ENCODE results near the gene ATXN2. TPM values are rescaled to one million over a fixed set of nuclear protein-coding genes. Genes with fewer than 3 reads are reported as not detected.

ATXN2 gene
- total RNA-seq, 1 donor from 2014 or later, result 34.2 TPM

GRCh38 chr12:111636209-111636945 is 37.3 kb upstream of the ATXN2 start:
- H3K9ac ChIP-seq, result no peak overlapping the region
- peak overlapping the region; percentile 96 for H2AFZ ChIP-seq (replicated peaks)
- peak overlapping the region; percentile 59 for H3K4me2 ChIP-seq
- H3K9me3 ChIP-seq (ENCODE audit: low read depth), result no peaks in the 10 kb centered on the region
- Mint-ChIP-seq H3K36me3 (no peaks in the 10 kb centered on the region), H3K9me3 (no peaks in the 10 kb centered on the region), H3K4me1 (peaks cover 37% of the 10 kb centered on the region), H3K4me3 (peak overlapping the region; percentile 75), H3K27me3 (ENCODE audit: insufficient read depth, low read depth) (no peaks in the 10 kb centered on the region), H3K27ac (peak overlapping the region; percentile 99)
- H3K79me2 ChIP-seq (ENCODE audit: low read depth), result no peaks in the 10 kb centered on the region
- DNase-seq (ENCODE audit: low spot score), result peak; percentile 84
- H3K36me3 ChIP-seq, result no peaks in the 10 kb centered on the region
- no peak overlapping the region for H3K4me3 ChIP-seq
- H3F3A ChIP-seq (ENCODE audit: low read depth), result peaks cover 45% of the 10 kb centered on the region
- TF ChIP-seq EZH2 (IDR thresholded peaks at IDR 0.05) (no peak), CTCF (IDR thresholded peaks at IDR 0.05) (no peak), EZH2phosphoT487 (IDR thresholded peaks at IDR 0.05) (no peak)
- H4K20me1 ChIP-seq (ENCODE audit: low read depth), result no peaks in the 10 kb centered on the region
- no peaks in the 10 kb centered on the region for H3K27me3 ChIP-seq
- H3K27ac ChIP-seq, result peak overlapping the region; percentile 93
- H3K4me1 ChIP-seq, result peaks cover 32% of the 10 kb centered on the region

- H3K27me3 Mint-ChIP-seq (ENCODE audit: insufficient read depth, low read depth), result no peaks in the 10 kb centered on the region
- H3F3A ChIP-seq (ENCODE audit: low read depth), result peaks cover 45% of the 10 kb centered on the region
- peak overlapping the region; percentile 59 for H3K4me2 ChIP-seq
- H3K9ac ChIP-seq, result no peak overlapping the region
- peak overlapping the region; percentile 93 for H3K27ac ChIP-seq
- peak overlapping the region; percentile 75 for H3K4me3 Mint-ChIP-seq
- H3K27ac Mint-ChIP-seq, result peak overlapping the region; percentile 99
- peaks cover 37% of the 10 kb centered on the region for H3K4me1 Mint-ChIP-seq
- no peaks in the 10 kb centered on the region for H3K27me3 ChIP-seq
- no peaks in the 10 kb centered on the region for H3K36me3 Mint-ChIP-seq
- TF ChIP-seq EZH2 (IDR thresholded peaks at IDR 0.05) (no peak), EZH2phosphoT487 (IDR thresholded peaks at IDR 0.05) (no peak), CTCF (IDR thresholded peaks at IDR 0.05) (no peak)
- no peaks in the 10 kb centered on the region for H4K20me1 ChIP-seq (ENCODE audit: low read depth)
- H3K9me3 Mint-ChIP-seq, result no peaks in the 10 kb centered on the region
- H2AFZ ChIP-seq (replicated peaks), result peak overlapping the region; percentile 96
- H3K79me2 ChIP-seq (ENCODE audit: low read depth), result no peaks in the 10 kb centered on the region
- H3K9me3 ChIP-seq (ENCODE audit: low read depth), result no peaks in the 10 kb centered on the region
- DNase-seq (ENCODE audit: low spot score), result no peak
- peaks cover 32% of the 10 kb centered on the region for H3K4me1 ChIP-seq
- H3K36me3 ChIP-seq, result no peaks in the 10 kb centered on the region
- no peak overlapping the region for H3K4me3 ChIP-seq
Observed at GRCh38 chr12:111635524-111635923, 36.4 kb upstream of the ATXN2 start.

GRCh38 chr12:111628505-111629260 is 29.6 kb upstream of the ATXN2 start:
- Histone ChIP-seq H3K4me3 (no peak overlapping the region), H4K20me1 (ENCODE audit: low read depth) (no peaks in the 10 kb centered on the region), H3K27me3 (no peaks in the 10 kb centered on the region), H3K4me1 (peaks cover 3% of the 10 kb centered on the region), H3K9me3 (ENCODE audit: low read depth) (no peaks in the 10 kb centered on the region), H3K9ac (no peak overlapping the region), H3K36me3 (no peaks in the 10 kb centered on the region), H3F3A (ENCODE audit: low read depth) (peaks cover 3% of the 10 kb centered on the region), H3K4me2 (no peak overlapping the region), H3K27ac (no peak overlapping the region), H3K79me2 (ENCODE audit: low read depth) (no peaks in the 10 kb centered on the region), H2AFZ (replicated peaks) (no peak overlapping the region)
- Mint-ChIP-seq H3K9me3 (no peaks in the 10 kb centered on the region), H3K27ac (no peak overlapping the region), H3K36me3 (no peaks in the 10 kb centered on the region), H3K4me1 (peaks cover 4% of the 10 kb centered on the region), H3K4me3 (no peak overlapping the region), H3K27me3 (ENCODE audit: insufficient read depth, low read depth) (no peaks in the 10 kb centered on the region)
- no peak for DNase-seq (ENCODE audit: low spot score)
- TF ChIP-seq EZH2phosphoT487 (IDR thresholded peaks at IDR 0.05) (no peak), EZH2 (IDR thresholded peaks at IDR 0.05) (no peak), CTCF (IDR thresholded peaks at IDR 0.05) (no peak)

Data from neural progenitor cell (in vitro differentiated cells).